Left cardiac atrium (tissue), 4 donors: ENCODE data around the gene UFSP1. TPM values are rescaled to one million over a fixed set of nuclear protein-coding genes. Genes with fewer than 3 reads are reported as not detected.
"Not testable (repeated sequence)": the region's sequence is repeated elsewhere in the genome, so short reads cannot be mapped to it uniquely, and the experiment has no call there.

Experiments used
- ATAC-seq, 2 donors: fragments of 200-7000 bp; cut with Tn5 transposase; one replicate each; pipeline ENCODE4 v1.9.1; 2020; ENCODE audit warnings: mild to moderate bottlenecking in 2 of 2, moderate library complexity in 2 of 2
- DNase-seq: peaks from one replicate; pipeline ENCODE4 v3.0.0-alpha.2; 2020
- intact Hi-C, 2 donors: fragments of 100-400 bp; cut with DNase I; formaldehyde crosslinking; loops; one replicate each; pipeline versions ENCODE4 v1.14.1 to v1.15.1; 2022 to 2023
- total RNA-seq, 2 donors: library from RNA; stranded (reverse); fragmentation: NEBNext Ultra II Directional; extraction: Animal tissue kit (Norgen Biotek cat#: 25700); gene quantifications; one replicate each; pipeline ENCODE4 v1.2.1, GENCODE V29; 2021
- donor health status: DM: no; HTN: yes; CAD: no.
- donor health status: DM: no; HTN: yes; CAD: no; lungs with severe emphysema.
- donor health status: DM: yes; HTN: yes; CAD: no.
- donor health status: Dilated cardiomyopathy.

The UFSP1 gene
- total RNA-seq, 2 donors from 2014 or later: 2.7 to 4.3 TPM

DNA sequence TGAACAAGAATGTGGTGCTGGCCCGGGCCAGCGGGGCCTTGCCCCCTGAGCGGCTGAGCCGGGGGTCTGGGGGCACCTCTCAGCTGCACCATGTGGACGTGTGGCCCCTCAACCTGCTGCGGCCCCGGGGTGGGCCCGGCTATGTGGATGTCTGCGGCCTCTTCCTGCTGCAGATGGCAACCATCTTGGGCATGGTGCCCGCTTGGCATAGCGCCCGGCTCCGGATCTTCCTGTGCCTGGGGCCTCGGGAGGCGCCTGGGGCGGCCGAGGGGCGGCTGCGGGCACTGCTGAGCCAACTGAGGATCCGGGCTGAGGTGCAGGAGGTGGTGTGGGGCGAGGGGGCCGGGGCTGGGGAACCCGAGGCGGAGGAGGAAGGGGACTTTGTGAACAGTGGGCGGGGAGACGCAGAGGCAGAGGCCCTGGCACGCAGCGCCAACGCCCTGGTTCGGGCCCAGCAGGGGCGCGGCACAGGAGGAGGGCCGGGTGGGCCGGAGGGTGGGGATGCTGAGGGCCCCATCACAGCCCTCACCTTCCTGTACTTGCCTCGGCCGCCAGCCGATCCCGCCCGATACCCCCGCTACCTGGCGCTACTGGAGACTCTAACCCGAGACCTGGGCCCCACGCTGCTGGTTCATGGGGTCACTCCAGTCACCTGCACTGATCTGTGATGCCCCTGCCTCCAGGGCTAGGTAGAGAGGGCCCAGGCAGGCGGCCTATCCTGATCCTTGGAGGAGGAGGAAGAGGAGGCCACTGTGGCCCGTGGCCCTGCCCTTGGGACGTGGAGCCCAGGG lies 23.4 kb downstream of the UFSP1 start:
- ATAC-seq (peak; percentile 56 to 64), DNase-seq (peak; percentile 85)
- intact Hi-C loops: no loop called here

DNA sequence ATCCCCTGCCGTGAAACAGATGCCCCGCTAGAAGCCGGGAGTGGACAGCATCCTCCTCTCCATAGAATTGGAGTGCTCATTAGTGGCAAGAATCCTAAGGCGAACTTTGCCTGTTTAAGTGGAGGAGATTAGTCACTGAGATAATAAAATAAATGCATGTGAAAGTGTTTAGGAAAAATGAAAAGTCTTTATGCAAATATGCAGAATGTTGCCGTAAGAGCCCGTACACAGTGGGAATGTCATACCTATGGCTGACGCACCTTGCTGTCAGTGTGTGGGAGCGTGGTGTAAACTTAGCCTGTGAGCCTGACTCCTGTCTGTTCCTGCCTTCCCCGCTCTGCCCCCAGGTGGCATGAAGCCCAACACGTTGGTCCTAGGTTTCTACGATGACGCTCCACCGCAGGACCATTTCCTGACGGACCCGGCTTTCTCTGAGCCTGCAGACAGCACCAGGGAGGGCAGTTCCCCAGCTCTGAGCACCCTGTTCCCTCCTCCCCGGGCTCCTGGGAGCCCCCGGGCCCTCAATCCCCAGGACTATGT lies 24.1 kb downstream of the UFSP1 start:
- ATAC-seq (peak in 1 of 2 donors; percentile 19), DNase-seq (no peak)
- intact Hi-C loops: no loop called here

DNA sequence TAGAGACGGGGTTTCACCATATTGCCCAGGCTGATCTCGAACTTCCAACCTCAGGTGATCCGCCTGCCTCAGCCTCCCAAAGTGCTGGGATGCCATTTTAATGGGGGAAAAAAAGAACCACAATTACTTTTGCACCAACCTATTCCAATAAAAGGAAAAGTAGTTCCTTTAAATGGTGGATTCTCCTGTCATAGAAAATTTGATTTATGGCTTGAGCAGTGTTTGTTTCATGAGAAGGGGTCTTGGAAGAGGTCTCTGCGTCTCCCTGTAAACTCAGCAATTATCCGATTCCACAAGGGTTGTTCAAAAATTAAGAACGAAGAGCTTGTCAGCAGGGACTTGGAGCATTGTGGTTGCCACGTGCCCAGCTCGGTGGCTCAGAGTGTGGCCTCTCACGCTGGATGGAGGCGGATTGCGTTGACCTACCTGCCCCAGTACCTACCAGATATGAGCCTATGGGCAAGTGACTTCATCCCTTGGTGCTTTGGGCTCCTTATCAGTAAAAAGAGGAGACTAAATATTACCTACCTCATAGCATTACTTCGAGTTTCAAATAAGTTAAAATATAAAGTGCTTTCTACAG lies 25.2 kb downstream of the UFSP1 start:
- DNase-seq: no peak
- intact Hi-C loops: no loop called here

DNA sequence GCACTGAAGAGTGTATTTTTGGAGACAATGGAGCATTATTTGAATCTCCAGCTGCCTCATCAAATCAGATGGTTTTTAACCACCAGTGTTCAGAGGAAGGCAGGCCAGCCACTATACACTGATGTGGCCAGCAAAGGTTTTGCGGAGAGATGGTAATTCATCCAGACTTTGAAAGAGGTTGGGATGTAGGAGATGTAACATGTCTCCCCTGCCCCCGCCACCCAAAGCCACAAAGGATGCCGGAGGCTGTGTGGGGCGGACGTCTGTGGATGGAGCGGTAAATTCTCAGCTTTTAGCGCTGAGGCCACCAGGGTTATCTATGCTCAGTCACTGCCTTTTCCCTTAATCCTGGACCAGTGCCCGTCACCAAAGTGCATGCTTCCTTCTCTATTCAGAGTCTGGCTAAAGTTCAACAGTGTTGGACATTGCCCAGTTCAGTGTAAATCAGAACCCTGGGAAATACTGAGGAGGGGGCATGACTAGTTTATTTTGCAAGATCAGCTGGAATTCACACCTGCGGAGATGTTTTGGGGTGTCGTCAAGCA lies 26.0 kb downstream of the UFSP1 start:
- ATAC-seq (no peak), DNase-seq (no peak)
- intact Hi-C loops: no loop called here

More for the DNA sequence above, 25.2 kb downstream of the UFSP1 start:
- ATAC-seq: no peak

DNA sequence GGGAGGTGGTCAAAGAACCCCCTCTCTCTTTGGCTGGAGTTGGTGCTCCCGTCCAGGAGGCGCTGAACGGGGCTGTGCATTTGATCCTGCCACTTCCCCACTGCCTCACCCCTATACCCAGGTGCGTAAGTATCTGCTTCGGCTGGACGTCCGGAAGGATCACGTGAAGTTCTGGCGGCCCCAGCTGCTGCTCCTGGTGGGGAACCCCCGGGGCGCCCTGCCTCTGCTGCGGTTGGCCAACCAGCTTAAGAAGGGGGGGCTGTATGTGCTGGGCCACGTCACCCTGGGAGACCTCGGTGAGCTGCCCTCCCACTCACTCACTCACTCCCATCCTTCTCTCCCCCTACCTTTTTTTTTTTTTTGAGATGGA lies 27.9 kb downstream of the UFSP1 start:
- ATAC-seq (no peak), DNase-seq (no peak)
- intact Hi-C loops: no loop called here

DNA sequence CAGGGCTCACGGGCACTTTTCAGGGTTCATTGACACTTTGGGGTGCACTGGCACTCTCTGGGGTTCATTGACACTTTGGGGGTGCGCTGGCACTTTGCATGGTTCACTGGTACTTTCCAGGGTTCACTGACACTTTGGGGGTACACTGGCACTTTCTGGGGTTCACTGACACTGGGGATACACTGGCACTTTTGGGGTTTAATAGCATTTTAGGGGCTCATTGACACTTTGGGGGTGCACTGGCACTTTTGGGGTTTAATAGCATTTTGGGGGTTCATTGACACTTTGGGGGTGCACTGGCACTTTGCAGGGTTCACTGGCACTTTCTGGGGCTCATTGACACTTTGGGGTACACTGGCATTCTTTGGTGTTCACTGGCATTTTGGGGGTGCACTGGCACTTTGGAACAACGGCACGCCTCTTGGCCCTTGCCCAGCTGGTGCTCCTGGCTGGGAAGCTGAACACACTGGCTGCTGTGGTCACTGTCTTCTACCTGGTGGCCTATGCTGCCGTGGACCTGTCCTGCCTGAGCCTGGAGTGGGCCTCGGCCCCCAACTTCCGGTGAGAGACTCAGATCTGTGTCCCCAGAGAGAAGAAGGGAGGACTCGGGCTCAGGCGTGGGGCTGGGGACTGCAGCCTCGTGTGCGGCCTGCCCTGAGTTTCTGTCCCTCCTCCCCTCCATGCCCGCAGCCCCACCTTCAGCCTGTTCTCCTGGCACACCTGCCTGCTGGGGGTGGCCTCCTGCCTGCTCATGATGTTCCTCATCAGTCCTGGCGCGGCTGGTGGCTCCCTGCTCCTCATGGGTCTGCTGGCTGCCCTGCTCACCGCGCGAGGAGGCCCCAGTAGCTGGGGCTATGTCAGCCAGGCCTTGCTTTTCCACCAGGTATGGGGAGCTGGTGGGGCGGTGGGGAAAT lies 28.6 kb downstream of the UFSP1 start:
- no peak for DNase-seq
- intact Hi-C loops: no loop called here
- no peak for ATAC-seq

DNA sequence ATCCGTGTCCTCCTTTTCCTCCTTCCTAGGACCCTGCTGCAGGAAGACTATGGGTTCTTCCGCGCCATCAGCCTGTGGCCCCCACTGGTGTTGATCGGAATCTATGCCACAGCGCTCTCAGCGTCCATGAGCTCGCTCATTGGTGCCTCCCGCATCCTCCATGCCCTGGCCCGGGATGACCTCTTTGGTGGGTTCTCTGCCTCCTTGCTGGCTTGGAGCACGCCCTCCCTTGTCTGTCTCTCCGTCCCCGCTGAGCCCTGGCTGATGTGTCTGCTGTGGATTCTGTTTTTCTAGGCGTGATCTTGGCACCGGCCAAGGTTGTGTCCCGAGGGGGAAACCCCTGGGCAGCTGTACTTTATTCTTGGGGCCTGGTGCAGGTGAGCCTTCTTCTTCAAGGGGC lies 29.7 kb downstream of the UFSP1 start:
- intact Hi-C loops: loop anchor here in 1 of 2 donors (5.0 kb wide), 1 partner anchor 138 kb away; the partner anchor contains the start of gene EPO
- DNase-seq (no peak), ATAC-seq (no peak)

DNA sequence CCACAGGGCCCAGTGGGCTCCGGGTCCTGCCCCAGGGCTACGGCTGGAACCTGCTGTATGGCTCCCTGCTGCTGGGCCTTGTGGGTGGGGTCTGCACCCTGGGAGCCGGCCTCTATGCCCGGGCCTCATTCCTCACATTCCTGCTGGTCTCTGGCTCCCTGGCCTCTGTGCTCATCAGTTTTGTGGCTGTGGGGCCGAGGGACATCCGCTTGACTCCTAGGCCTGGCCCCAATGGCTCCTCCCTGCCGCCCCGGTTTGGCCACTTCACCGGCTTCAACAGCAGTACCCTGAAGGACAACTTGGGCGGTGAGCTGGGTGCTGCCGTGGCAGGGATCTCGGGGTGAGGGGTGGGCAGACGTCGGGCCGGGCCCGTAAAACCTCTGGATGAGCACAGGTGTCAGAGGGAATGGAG lies 32.6 kb downstream of the UFSP1 start:
- ATAC-seq: no peak

DNA sequence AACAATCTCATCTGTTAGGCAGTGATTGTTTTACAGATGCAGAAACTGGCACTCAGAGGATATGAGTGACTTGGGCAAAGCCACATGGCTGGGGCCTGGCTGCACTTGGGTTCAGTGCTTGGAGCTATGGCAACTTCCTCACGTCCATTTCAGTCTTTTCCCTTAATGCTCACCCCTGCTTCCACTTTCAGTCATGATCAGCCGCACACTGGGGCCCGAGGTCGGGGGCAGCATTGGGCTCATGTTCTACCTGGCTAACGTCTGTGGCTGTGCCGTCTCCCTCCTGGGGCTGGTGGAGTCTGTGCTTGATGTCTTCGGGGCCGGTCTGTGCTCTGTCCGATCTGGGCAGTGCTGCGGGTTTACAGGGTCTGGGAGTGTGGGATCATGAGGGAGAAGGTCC lies 34.0 kb downstream of the UFSP1 start:
- intact Hi-C loops: loop anchor here in 1 of 2 donors (5.0 kb wide), 1 partner anchor 133 kb away; the partner anchor contains the start of gene EPO
- no peak for DNase-seq

More for the DNA sequence above, 32.6 kb downstream of the UFSP1 start:
- intact Hi-C loops: loop anchor here in 1 of 2 donors (5.0 kb wide), 1 partner anchor 135 kb away; the partner anchor contains the start of gene EPO
- DNase-seq: no peak

DNA sequence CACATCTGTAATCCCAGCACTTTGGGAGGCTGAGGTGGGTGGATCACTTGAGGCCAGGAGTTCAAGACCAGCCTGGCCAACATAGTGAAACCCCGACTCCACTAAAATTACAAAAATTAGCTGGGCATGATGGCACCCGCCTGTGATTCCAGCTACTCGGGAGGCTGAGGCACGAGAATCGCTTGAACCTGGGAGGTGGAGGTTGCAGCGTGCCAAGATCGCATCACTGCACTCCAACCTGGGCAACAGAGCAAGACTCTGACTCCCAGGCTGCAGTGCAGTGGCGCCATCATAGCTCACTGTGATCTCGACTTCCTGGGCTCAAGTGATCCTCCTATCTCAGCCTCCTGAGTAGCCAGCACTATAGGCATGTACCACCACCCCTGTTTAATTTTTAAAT lies 34.6 kb downstream of the UFSP1 start:
- not testable (repeated sequence) for ATAC-seq, DNase-seq
- intact Hi-C loops: loop anchor here in 1 of 2 donors (5.0 kb wide), 2 partner anchors 133 to 148 kb away; partner anchors contain the start of genes EPO and POP7

More for the DNA sequence above, 34.0 kb downstream of the UFSP1 start:
- no peak for ATAC-seq

DNA sequence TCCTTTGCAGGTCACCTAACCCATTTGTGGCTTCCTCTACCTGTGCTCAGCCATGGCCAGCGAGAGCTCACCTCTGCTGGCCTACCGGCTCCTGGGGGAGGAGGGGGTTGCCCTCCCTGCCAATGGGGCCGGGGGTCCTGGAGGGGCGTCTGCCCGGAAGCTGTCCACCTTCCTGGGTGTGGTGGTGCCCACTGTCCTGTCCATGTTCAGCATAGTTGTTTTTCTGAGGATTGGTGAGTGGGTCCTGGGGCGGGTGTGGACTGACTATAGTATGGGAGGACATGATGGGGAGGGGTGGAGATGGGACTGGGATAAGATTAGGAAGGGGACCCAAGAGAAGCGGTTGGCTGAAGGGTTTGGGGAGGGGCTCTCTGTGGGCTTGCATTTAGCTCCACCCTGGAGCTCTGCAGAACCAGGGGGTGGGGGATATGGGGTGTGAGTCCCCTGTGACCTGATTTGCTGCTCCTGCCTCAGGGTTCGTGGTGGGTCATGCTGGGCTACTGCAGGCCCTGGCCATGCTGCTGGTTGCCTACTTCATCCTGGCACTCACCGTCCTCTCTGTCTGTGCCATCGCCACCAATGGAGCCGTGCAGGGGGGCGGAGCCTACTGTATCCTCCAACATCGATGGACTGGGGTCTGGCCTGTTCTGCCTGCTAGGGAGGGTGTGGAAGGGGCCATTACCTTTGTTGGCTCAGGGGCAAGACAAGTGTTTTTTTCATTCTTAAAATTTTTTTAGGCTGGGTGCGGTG lies 35.2 kb downstream of the UFSP1 start:
- intact Hi-C loops: loop anchor here in 1 of 2 donors (5.0 kb wide), 1 partner anchor 147 kb away; the partner anchor contains the start of gene POP7
- ATAC-seq (no peak), DNase-seq (no peak)

DNA sequence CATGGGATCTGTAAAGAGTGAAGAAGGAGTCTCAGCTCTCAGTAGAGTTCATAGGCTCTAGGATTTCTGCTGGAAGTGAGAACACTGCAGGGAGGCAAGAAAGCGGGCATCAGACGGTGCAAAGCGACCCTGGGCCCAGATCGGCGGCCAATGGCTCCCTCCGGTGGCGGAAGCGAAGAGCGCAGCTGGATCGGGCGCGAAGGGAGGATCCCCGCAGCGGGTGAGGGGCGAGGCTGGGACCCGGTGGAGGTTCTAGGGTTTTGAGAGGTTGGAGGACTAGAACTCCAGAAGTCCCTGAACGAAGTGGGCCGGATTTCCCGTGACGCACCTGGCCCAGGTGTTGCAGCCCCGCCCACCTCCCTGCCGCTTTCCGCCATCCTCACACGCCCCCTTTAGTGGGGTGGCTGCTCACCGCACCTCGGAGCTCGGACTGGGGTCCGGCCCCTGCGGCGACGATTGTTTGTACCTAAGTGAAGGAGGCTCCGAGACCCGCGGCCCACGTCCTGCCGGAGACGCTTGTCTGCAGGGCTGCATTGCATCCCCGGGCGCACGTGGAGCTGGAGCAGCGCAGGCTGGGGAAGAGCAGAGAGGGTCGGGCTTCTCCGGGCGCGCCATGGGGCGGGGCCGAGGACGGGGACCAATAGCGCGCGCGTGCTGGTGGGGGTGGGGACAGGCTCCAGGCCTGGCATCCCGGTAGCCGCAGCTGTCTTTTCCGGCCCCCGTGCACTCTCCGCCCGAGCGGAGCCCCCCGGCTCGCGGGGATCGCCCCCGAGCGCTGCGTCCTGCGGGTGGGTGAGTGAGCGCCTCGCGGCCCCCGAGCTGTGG lies 37.3 kb downstream of the UFSP1 start, which contains the start of gene SLC12A9:
Gene SLC12A9 (plus strand): TSS at position 666 of the 825 bp plus-strand sequence. CDS start 1,485 bp downstream, outside the sequence.
- ATAC-seq (peak; percentile 100), DNase-seq (peak; percentile 95)
- intact Hi-C loops: loop anchor here in 1 of 2 donors (1.0 to 5.0 kb wide), 2 partner anchors 53 to 145 kb away; partner anchors contain the start of gene POP7

DNA sequence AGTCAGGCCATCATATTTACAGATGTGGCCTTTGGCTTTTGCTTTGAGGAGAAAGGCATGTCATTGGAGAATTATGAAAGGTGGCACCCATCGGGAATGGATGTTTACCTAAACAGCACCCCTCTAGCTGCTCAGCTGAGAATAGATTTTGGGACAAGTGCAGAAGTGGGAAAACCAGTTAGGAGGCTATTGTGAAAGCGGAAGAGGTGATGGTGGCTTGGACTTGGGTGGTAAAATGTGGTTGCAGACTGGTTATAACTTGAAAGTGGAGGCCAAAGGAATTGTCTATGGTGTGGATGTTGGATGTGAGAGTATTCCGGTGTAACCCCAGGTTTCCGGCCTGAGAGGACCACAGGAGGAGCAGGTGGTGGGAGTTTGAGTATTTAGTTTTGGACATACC lies 42.2 kb downstream of the UFSP1 start:
- DNase-seq: no peak
- intact Hi-C loops: no loop called here
- ATAC-seq: no peak

DNA sequence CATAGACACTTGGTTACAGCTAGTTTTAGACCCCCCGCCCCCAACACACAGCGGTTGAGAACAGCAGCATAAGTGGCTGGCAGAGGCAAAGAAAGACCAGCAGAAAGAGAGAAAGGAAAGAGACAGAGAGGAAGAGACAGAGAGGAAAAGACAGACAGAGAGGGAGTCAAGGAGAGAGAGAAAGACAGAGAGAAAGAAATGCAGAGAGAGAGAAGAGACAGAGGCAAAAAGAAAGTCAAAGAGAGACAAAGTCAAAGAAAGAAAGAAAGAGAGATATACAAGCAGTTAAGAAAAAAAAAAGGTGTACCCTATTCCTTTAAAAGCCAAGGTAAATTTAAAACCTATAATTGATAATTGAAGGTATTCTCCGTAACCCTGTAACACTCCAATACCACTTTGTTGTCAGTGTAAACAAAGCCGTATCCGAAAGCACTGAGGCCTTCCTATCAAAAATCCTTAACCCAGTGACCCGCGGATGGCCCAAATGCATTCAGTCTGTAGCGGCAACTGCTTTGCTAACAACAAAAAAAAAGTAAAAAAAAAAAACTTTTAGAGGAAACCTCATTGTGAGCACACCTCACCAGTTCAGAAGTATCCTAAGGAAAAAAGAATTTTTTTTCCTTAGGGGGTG lies 48.9 kb downstream of the UFSP1 start:
- DNase-seq (no peak), ATAC-seq (no peak)
- intact Hi-C loops: no loop called here

DNA sequence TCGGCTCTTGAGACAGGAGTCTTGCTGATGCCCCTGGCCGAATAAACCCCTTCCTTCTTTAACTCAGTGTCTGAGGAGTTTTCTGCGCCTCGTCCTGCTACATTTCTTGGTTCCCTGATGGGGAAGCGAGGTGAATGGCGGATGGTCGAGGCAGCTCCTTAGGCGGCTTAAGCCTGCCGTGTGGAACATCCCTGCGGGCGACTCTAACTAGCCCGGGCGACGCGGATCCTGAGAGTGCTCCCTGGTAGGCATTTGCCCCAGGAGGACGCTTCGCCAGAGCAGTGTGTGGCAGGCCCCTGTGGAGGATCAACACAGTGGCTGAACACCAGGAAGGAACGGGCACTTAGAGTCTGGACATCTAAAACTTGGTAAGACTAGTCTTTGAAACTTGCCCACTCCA lies 50.2 kb downstream of the UFSP1 start:
- intact Hi-C loops: no loop called here
- no peak for DNase-seq
- ATAC-seq: no peak
